Transverse colon (tissue), 4 donors: ENCODE measurements around the gene IL5RA.

Experiments
- CTCF ChIP-seq, 5 experiments: fragments of 200-600 bp in 3 of 5; fragments of 450-650 bp in 2 of 5; sonication (generic) in 3 of 5; IDR thresholded peaks; 1 replicate in 2 of 5; 2 replicates in 3 of 5; pipeline ENCODE4 v1.5.1; 2016 to 2017; ENCODE audit warnings: antibody characterized with exemption in 5 of 5, inconsistent platforms in 3 of 5, mild to moderate bottlenecking in 2 of 5, moderate library complexity in 1 of 5
- EP300 ChIP-seq: sonication (generic); formaldehyde crosslinking; IDR thresholded peaks from one replicate; pipeline ENCODE4 v1.6.1; 2017; ENCODE audit warnings: antibody characterized with exemption, low read depth
- POLR2A ChIP-seq: fragments of 450-650 bp; IDR thresholded peaks from one replicate; pipeline ENCODE4 v1.6.1; 2016; ENCODE audit warnings: antibody characterized with exemption, mild to moderate bottlenecking, moderate library complexity
- POLR2AphosphoS5 ChIP-seq, 3 donors: sonication (generic); formaldehyde crosslinking; IDR thresholded peaks; one replicate each; pipeline ENCODE4 v1.6.1; 2016; ENCODE audit warnings: antibody characterized with exemption in 3 of 3

- no peak for TF ChIP-seq CTCF (IDR thresholded peaks at IDR 0.05)
- no peak for TF ChIP-seq EP300
- TF ChIP-seq POLR2AphosphoS5 (IDR thresholded peaks at IDR 0.05): no peak
- no peak for TF ChIP-seq POLR2A
These were observed 86.9 kb downstream of the IL5RA start for GRCh38 chr3:3023111-3023745.
